ENCODE measurements around the gene KCNH5. TPM values are rescaled to one million over a fixed set of nuclear protein-coding genes. Genes with fewer than 3 reads are reported as not detected.

Gene KCNH5
- total RNA-seq, 1 experiment from 2014 or later: 1.4 TPM

GRCh38 chr14:62657376-62657775 is 387.9 kb downstream of the KCNH5 start (continued):
- TF ChIP-seq, protein P1, sequence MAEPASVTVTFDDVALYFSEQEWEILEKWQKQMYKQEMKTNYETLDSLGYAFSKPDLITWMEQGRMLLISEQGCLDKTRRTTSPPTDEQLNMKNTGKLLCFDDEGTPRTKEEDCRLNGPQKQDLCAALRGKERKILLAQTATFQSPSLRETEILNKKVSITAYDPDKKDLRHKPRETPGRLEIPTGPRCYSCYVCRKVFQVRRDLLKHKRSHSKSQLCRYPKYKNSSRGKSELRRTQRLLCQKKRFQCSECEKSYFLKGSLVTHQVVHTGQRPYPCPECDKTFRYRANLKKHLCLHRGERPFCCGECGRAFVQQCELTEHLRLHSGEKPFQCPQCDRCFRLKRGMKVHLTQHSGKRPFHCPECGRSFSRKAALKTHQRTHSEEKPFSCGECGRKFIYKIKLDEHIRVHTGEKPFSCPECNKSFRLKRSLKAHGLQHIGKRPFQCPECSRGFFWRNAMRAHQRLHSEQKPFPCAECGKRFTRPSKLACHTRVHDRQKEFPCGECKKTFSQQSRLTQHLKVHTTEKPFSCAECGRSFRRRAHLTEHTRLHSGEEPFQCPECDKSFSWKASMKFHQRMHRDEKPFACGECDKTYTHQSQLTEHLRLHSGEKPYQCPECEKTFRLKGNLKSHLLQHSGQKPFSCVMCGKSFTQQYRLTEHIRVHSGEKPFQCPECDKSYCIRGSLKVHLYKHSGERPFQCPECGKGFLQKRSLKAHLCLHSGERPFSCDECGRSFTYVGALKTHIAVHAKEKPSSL (CRISPR knock-in tag; conservative IDR thresholded peaks at IDR 0.05): no peak
- TF ChIP-seq ETV6 (CRISPR knock-in tag; IDR thresholded peaks at IDR 0.05): no peak
- TF ChIP-seq TCF7 (CRISPR knock-in tag; IDR thresholded peaks at IDR 0.05; ENCODE audit: low read depth): no peak

DNA sequence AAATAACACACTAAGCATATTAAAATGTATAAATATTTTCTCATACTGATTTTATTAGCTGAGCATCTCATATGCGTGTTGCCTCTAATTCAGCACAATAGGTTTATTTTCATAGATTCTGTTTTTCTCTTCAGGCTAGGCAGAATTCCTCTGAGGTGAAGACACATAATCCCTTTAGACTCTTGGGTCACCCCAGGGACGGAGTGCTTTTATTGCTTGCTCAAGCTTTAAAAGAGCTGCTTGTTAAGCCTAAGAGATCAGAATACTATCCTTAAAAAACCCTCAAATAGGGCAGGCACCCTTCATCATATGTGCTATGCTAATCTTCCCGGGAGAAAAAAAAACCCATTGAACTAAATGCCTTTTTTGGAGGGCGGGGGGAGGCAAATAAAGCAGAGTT is 390.1 kb downstream of the KCNH5 start:
- DNase-seq (ENCODE audit: low spot score) (no peak), ATAC-seq (no peak)
- no peak for TF ChIP-seq CBFB (CRISPR knock-in tag; IDR thresholded peaks at IDR 0.05; ENCODE audit: low read depth)
- no peak for TF ChIP-seq FOXP1 (CRISPR knock-in tag; IDR thresholded peaks at IDR 0.05; ENCODE audit: borderline replicate concordance)
- no peak overlapping the region for H3K4me3 Mint-ChIP-seq
- peaks cover 48% of the 10 kb centered on the region for H3K4me1 Mint-ChIP-seq
- peaks cover 17% of the 10 kb centered on the region for H3K9me3 Mint-ChIP-seq
- H3K36me3 Mint-ChIP-seq: peaks cover 12% of the 10 kb centered on the region
- ChIA-PET CTCF (interaction anchor here (1.1 kb wide), 1 partner anchor 13 kb away, joined by 3 read pairs; no protein-coding TSS in a partner anchor), POLR2A (no interaction called here)
- H3K27me3 Mint-ChIP-seq (ENCODE audit: low read depth): peaks cover 13% of the 10 kb centered on the region
- no peak overlapping the region for H3K27ac Mint-ChIP-seq

DNA sequence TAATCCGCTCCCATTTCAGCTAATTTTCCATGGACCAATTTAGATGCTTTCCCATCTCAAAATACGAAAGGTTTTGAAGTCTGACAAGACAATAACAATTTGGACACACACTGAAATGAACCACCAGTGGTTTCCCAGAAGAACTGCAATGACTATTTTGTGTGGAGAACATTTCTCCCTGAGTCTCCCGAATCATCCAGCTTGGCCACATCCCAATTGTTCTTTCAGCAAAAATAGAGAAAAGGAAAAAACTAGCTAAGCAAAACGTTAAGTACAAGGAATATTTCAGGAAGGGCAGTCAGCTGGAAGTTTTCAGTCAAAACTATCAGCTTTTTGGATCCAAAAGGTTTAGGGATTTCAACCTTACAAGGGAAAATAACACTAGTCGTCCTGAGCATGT is 390.6 kb downstream of the KCNH5 start:
- H3K27me3 Mint-ChIP-seq (ENCODE audit: low read depth): peaks cover 10% of the 10 kb centered on the region
- DNase-seq (ENCODE audit: low spot score) (no peak), ATAC-seq (no peak)
- H3K9me3 Mint-ChIP-seq: peaks cover 12% of the 10 kb centered on the region
- H3K36me3 Mint-ChIP-seq: peaks cover 10% of the 10 kb centered on the region
- TF ChIP-seq TEAD1 (CRISPR knock-in tag; IDR thresholded peaks at IDR 0.05): no peak
- H3K4me3 Mint-ChIP-seq: no peak overlapping the region
- H3K27ac Mint-ChIP-seq: no peak overlapping the region
- ChIA-PET CTCF (interaction anchor here (1.1 kb wide), 1 partner anchor 13 kb away, joined by 3 read pairs; no protein-coding TSS in a partner anchor), POLR2A (no interaction called here)
- peaks cover 48% of the 10 kb centered on the region for H3K4me1 Mint-ChIP-seq

Other genes with a start within 250 kb of the KCNH5 start
- gene RHOJ, start 159.0 kb upstream of the KCNH5 start, total RNA-seq (2021): 0.13 TPM in 1 of 3 replicates, not detected in the others